Body of pancreas (tissue), 4 donors: ENCODE data around the gene TMC1. TPM values are rescaled to one million over a fixed set of nuclear protein-coding genes. Genes with fewer than 3 reads are reported as not detected.
"Not testable (repeated sequence)": the region's sequence is repeated elsewhere in the genome, so short reads cannot be mapped to it uniquely, and the experiment has no call there.

ENCODE experiments used
- ATAC-seq: fragments of 150-250 bp; one replicate; pipeline ENCODE4 v1.9.1; 2016
- DNase-seq, 4 donors: peaks; one replicate each; pipeline ENCODE4 v3.0.0-alpha.2; 2019
- H3K27ac ChIP-seq, 4 donors: fragments of 200-600 bp; sonication (generic); 1 replicate in 3 of 4; 2 replicates in 1 of 4; pipeline versions ENCODE4 v1.5.1 to v1.6.1; 2016 to 2019; ENCODE audit warnings: mild to moderate bottlenecking in 1 of 4, mixed read lengths in 1 of 4, moderate library complexity in 1 of 4
- H3K27me3 ChIP-seq, 2 donors: fragments of 200-600 bp; sonication (generic); one replicate each; pipeline ENCODE4 v1.6.0; 2016; ENCODE audit warnings: mild to moderate bottlenecking in 1 of 2
- H3K36me3 ChIP-seq, 2 donors: fragments of 200-600 bp; sonication (generic); replicated peaks in 1 of 2; 2 replicates each; pipeline ENCODE4 v1.5.1; 2016; ENCODE audit warnings: low read depth in 2 of 2; ENCODE audit not compliant: insufficient read depth in 1 of 2
- H3K4me1 ChIP-seq: fragments of 200-600 bp; sonication (generic); one replicate; pipeline ENCODE4 v1.6.0; 2016
- H3K4me3 ChIP-seq, 2 donors: fragments of 200-600 bp; sonication (generic); 1 replicate in 1 of 2; 2 replicates in 1 of 2; pipeline ENCODE4 v1.5.1; 2016 to 2019
- H3K9me3 ChIP-seq, 3 donors: fragments of 200-600 bp; sonication (generic); 1 replicate in 2 of 3; 2 replicates in 1 of 3; pipeline ENCODE4 v1.5.1; 2016
- POLR2A ChIP-seq, 3 donors: fragments of 450-650 bp; IDR thresholded peaks; one replicate each; pipeline ENCODE4 v1.6.1; 2016; ENCODE audit warnings: antibody characterized with exemption in 3 of 3, mild to moderate bottlenecking in 2 of 3
- WGBS, 2 donors: methylation state at CpG; one replicate each; pipeline ENCODE4 v1.1.5; 2017; 5-methylcytosine and 5-hydroxymethylcytosine counted together
- intact Hi-C: fragments of 100-400 bp; cut with DNase I; formaldehyde crosslinking; loops from one replicate; pipeline ENCODE4 v1.15.1; 2023
- total RNA-seq, 2 donors: library from RNA; depleted of rRNA; stranded (reverse); fragments of >200 nt; gene quantifications; one replicate each; pipeline ENCODE4 v1.1.0, GENCODE V29; 2016
- TF ChIP-seq, protein P1 (sequence below), 7 experiments: fragments of 450-650 bp in 4 of 7; fragments of 200-600 bp in 3 of 7; sonication (generic) in 3 of 7; IDR thresholded peaks; one replicate each; pipeline ENCODE4 v1.5.1; 2016 to 2019; ENCODE audit warnings: antibody characterized with exemption in 7 of 7

Gene TMC1
- total RNA-seq, result not detected

DNA sequence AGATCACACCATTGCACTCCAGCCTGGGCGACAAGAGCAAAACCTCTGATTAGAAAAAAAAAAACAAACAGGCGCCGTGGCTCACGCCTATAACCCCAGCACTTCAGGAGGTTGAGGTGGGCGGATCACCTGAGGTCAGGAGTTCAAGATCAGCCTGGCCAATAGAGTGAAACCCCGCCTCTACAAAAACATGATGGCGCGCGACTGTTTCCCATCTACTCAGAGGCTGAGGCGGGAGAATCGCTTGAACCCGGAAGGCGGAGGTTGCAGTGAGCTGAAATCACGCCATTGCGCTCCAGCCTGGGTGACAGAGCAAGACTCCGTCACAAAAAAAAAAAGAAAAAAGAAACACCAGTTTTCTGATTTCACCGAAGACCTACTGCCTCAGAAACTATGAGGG lies at the start of gene TMC1:
Gene TMC1, plus strand, starts transcription at position 193 of the 400 bp plus-strand sequence. CDS start 127,041 bp downstream, outside the sequence.
- intact Hi-C loops, ATAC-seq: not testable (repeated sequence)
- 96 to 97% methylated on average over 17 of the region's 17 CpGs for WGBS, 2 donors

DNA sequence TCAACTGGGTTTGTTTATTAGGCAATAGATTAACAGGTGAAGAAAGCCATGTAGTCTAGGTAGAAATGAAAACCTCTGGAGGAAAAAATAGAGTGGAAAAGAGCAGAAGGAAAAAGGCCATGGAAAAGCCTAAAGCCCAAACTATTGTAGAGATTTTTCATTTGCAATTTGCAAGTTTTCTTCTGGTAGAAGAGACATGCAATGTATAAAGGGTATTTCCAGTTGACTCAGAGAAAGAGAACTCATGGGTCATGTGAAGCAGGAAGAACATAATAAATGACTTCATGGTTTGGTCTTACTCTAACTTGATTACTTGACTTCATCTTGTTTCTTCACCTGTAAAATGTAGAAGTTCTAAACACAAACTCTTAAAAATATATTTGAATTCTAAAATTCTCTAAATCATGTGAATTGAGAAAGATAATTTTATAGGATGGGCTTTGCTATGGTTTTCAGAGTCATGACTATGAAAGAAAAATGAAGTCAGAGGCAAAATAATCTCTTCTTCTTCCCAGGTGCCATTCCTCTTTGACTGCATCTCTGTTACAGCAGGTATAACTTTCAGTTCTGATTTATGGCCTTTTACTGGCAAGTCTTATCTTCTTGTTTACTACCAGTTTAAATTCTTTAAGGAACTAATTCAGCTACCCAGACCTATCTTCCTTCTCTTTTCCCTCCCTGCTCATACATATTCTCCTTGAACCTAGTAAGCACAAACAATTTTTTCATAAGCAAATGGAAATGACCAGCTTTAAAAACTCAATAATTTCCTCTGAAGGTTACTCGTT lies 47.7 kb upstream of the TMC1 start:
- H3K4me3 ChIP-seq, result no peak overlapping the region
- peaks cover 27% of the 10 kb centered on the region for H3K4me1 ChIP-seq
- no peaks in the 10 kb centered on the region for H3K27me3 ChIP-seq
- ATAC-seq (no peak), DNase-seq (no peak)
- no peak overlapping the region for H3K27ac ChIP-seq
- intact Hi-C loops, result no loop called here
- H3K9me3 ChIP-seq, result no peaks in the 10 kb centered on the region
- WGBS, 2 donors, result 67 to 76% methylated on average over 1 of the region's 1 CpG
- no peak for TF ChIP-seq POLR2A (IDR thresholded peaks at IDR 0.05)
- TF ChIP-seq, protein P1, sequence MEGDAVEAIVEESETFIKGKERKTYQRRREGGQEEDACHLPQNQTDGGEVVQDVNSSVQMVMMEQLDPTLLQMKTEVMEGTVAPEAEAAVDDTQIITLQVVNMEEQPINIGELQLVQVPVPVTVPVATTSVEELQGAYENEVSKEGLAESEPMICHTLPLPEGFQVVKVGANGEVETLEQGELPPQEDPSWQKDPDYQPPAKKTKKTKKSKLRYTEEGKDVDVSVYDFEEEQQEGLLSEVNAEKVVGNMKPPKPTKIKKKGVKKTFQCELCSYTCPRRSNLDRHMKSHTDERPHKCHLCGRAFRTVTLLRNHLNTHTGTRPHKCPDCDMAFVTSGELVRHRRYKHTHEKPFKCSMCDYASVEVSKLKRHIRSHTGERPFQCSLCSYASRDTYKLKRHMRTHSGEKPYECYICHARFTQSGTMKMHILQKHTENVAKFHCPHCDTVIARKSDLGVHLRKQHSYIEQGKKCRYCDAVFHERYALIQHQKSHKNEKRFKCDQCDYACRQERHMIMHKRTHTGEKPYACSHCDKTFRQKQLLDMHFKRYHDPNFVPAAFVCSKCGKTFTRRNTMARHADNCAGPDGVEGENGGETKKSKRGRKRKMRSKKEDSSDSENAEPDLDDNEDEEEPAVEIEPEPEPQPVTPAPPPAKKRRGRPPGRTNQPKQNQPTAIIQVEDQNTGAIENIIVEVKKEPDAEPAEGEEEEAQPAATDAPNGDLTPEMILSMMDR (IDR thresholded peaks at IDR 0.05), result no peak
- no peaks in the 10 kb centered on the region for H3K36me3 ChIP-seq

More for the DNA sequence above, at the start of gene TMC1:
- peaks cover 14% of the 10 kb centered on the region for H3K4me1 ChIP-seq
- not testable (repeated sequence) for H3K4me3 ChIP-seq, DNase-seq, H3K27me3 ChIP-seq, H3K27ac ChIP-seq, H3K9me3 ChIP-seq, H3K36me3 ChIP-seq

DNA sequence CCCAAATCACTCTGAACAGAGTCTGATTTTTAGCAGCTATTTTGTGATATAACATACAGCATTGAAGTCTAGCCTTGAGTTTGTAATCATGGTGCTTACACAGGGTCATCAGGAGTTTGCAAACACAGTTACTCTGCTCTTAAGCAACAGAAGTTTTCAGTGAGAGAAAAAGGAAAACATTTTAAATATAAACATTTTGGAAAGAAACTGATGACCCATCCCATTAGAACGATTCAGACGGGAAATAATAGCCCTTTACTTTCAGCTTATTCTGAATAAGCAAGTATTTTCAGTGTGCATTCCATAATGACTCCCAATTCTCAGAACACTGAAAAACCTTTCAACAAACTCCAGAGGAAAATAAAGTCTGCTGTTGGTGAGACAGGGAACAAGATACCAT lies 46.7 kb upstream of the TMC1 start:
- intact Hi-C loops, result no loop called here
- WGBS, 2 donors, result 77 to 81% methylated on average over 2 of the region's 2 CpGs
- ATAC-seq, result no peak
- TF ChIP-seq, protein P1 (IDR thresholded peaks at IDR 0.05), result no peak
- no peak for TF ChIP-seq POLR2A (IDR thresholded peaks at IDR 0.05)
- no peak overlapping the region for H3K27ac ChIP-seq
- H3K27me3 ChIP-seq, result no peaks in the 10 kb centered on the region
- H3K9me3 ChIP-seq, result no peaks in the 10 kb centered on the region
- no peaks in the 10 kb centered on the region for H3K36me3 ChIP-seq
- no peak for DNase-seq
- peaks cover 28% of the 10 kb centered on the region for H3K4me1 ChIP-seq
- no peak overlapping the region for H3K4me3 ChIP-seq

DNA sequence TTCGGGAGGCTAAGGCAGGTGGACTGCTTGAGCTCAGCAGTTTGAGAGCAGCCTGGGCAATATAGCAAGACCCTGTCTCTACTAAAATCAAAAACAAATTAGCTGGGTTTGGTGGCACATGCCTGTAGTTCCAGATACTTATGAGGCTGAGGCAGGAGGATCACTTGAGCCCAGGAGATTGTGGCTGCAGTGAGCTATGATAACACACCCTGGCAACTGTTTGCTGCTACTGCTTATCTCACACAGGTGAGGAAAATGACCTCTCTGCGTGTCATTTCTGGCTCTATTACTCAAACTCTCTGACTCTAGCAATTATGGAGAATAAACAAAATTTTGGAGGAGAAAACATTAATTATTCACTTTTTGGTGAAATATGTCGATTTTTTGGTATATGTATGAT lies 45.3 kb upstream of the TMC1 start:
- H3K4me1 ChIP-seq, result peaks cover 28% of the 10 kb centered on the region
- no peak overlapping the region for H3K27ac ChIP-seq
- 58 to 61% methylated on average over 3 of the region's 3 CpGs for WGBS, 2 donors
- H3K36me3 ChIP-seq, result no peaks in the 10 kb centered on the region
- H3K27me3 ChIP-seq, result no peaks in the 10 kb centered on the region
- no peaks in the 10 kb centered on the region for H3K9me3 ChIP-seq
- TF ChIP-seq POLR2A (IDR thresholded peaks at IDR 0.05), result no peak
- TF ChIP-seq, protein P1 (IDR thresholded peaks at IDR 0.05), result no peak
- DNase-seq (peak in 2 of 4 donors; percentile 18 to 39), ATAC-seq (no peak)
- intact Hi-C loops, result no loop called here
- no peak overlapping the region for H3K4me3 ChIP-seq

DNA sequence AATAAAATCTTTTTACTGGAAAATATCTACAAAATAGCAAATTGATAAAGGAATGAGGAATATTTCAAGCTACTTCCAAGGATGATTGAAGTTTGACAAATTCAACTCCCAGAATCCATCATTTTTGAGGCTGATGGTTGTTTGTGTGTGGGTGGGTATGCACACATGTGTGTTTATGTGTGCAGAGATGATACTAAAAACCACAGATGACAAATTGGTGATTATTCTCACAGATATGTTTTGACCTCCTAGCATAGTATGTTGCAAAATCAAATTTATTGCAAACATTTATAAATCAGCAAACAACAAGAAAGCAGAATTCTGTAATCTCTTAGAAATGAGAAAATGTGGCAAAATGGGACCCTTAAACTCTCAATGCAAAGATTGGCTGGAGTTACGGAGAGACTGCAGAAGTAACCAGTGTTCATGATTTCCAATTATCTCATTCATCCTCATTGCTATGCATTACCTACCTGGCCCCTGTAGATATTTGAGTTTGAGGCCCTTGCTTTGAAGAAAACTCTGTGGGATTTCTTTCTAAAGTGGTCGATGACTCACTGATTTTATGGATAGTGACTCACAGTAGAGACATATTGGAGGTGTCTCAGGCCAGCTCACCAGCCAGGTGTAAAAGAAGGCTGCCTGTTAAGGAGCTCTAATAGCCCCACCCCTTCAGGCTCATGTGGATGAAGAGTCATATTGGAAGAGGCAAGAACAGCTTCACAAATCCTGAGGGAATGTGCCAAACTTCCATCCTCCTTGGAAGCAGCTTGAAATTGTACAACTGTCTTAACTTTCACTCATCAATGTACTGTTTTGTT lies 44.6 kb upstream of the TMC1 start:
- H3K9me3 ChIP-seq, result no peaks in the 10 kb centered on the region
- ATAC-seq (peak; percentile 62), DNase-seq (peak in 3 of 4 donors; percentile 30 to 79 (median 45))
- no peaks in the 10 kb centered on the region for H3K27me3 ChIP-seq
- intact Hi-C loops, result no loop called here
- WGBS, 2 donors, result 69 to 70% methylated on average over 2 of the region's 2 CpGs
- no peaks in the 10 kb centered on the region for H3K36me3 ChIP-seq
- TF ChIP-seq POLR2A (IDR thresholded peaks at IDR 0.05), result no peak
- TF ChIP-seq, protein P1 (IDR thresholded peaks at IDR 0.05), result no peak
- peaks cover 28% of the 10 kb centered on the region for H3K4me1 ChIP-seq
- H3K4me3 ChIP-seq, result no peak overlapping the region
- H3K27ac ChIP-seq, result peak overlapping the region in 3 of 4 donors; percentile 57 to 73 (median 70)
